GM12891 (cell line): ENCODE measurements around the gene EEF1B2.

Experiments
- PAX5 ChIP-seq: IDR thresholded peaks from 2 replicates; pipeline ENCODE4 v1.6.1; 2011; ENCODE audit warnings: low read length, moderate library complexity, mild to moderate bottlenecking; ENCODE audit not compliant: insufficient read depth, severe bottlenecking
- POLR2A ChIP-seq: IDR thresholded peaks from 2 replicates; pipeline ENCODE4 v1.6.1; 2011; ENCODE audit warnings: low read depth, low read length, control low read depth
- POLR2AphosphoS5 ChIP-seq: IDR thresholded peaks from 2 replicates; pipeline ENCODE4 v1.6.1; 2011; ENCODE audit warnings: low read depth, low read length, control low read depth
- POU2F2 ChIP-seq: IDR thresholded peaks from 2 replicates; pipeline ENCODE4 v1.6.1; 2011; ENCODE audit warnings: low read depth, mild to moderate bottlenecking, control low read depth, low read length, moderate library complexity
- SPI1 ChIP-seq: IDR thresholded peaks from 2 replicates; pipeline ENCODE4 v1.6.1; 2011; ENCODE audit warnings: low read depth, low read length, control low read depth
- TAF1 ChIP-seq: IDR thresholded peaks from 2 replicates; pipeline ENCODE4 v1.6.1; 2011; ENCODE audit warnings: low read depth, low read length, control low read depth

DNA sequence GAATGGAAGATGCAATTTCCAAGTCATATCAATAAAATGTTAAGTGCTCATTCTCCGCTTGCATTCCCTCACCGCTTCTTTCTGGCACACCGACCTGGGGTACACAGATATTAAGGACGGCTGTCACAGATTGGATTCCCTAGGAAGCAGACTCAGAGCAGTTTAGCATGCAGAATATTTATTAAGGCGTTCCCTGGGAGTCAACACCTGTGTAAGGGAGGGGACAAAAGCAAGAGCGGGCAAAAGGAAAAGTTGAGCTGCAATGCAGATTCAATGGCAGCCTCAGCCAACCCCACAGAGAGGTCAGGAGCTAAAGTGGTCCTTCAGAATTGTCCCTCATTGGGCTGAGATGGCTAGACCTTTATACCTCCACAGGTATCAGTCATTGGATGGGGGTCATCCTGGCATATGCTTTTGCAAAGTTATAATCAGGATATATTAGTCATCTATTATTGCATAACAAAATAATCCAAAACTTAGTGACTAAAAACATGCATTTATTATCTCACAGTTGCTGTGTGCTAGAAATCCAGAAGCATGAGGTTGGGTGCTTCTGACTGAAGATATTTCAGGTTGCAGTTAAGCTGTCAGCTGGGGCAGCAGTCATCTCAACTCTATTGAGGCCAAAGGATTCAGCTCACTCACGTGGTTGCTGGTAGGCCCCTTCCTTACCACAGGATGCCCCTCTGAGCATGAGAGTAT lies 46.7 kb upstream of the EEF1B2 start:
- no peak for TF ChIP-seq POLR2A
- no peak for TF ChIP-seq TAF1
- TF ChIP-seq POLR2AphosphoS5, result no peak
- no peak for TF ChIP-seq PAX5
- no peak for TF ChIP-seq POU2F2
- no peak for TF ChIP-seq SPI1
